Stimulated activated CD8-positive, alpha-beta memory T cell treated with anti-CD3 and anti-CD28 coated beads, Interleukin-7, amount 100 ng/mL, for 24 hours (primary cell): Measurements from ENCODE around the gene ZBTB47.

Experiments used
- DNase-seq: peaks from one replicate; pipeline ENCODE4 v3.0.0-alpha.2; 2020; ENCODE audit warnings: low read depth

Gene ZBTB47

GRCh38 chr3:42699511-42699971 is 46.0 kb downstream of the ZBTB47 start:
- no peak for DNase-seq

DNA sequence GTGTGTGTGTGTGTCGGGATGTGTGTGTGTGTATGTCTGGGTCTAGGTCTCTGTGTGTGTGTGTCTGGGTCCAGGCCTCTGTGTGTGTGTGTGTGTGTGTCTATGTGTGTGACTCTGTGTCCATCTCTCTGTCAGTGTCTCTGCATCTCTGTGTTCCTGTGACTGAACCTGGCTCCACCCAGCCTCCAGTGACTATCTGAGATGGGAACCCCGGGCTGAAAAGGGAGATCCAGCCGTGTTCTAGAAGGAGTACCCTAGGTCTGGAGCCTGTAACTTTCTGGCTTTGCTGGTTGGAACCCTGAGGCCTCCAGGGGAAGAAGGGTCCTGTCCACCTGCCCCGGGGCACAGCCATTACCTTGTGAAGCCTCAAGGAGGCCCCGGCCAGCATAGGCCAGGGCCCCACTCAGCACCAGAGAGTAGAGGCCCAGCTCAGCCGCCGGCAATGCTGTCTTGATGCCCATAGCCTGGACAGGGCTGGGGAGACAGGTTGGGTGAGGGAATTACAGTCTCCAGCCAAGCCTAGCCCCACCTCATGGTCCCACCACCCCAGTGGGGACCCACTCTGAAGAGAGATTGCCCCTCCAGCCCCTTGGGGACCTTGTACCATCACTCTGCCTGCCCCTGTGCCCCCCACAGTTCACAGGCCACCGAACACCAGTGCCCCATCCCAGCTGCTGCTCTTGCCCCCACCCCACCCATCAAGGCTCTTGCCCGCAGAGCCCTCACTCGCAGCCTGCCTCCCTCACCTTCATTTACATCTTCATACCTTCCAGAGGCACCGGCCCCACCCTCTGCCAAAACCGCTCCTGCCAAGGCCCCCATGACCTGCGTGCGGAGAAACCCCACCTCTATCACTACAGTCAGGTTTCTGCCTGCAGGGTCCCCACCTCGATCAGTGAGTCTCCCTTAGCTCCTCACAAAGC is 47.1 kb downstream of the ZBTB47 start:
- DNase-seq: no peak

- peak; percentile 14 for DNase-seq
These were observed 48.0 kb downstream of the ZBTB47 start for GRCh38 chr3:42701371-42702065.

GRCh38 chr3:42702066-42702951 is 48.8 kb downstream of the ZBTB47 start, which contains the start of gene HHATL:
Gene HHATL (minus strand): TSS chr3:42702798. CDS start chr3:42700826, 1,972 bp downstream.
- DNase-seq: no peak

- no peak for DNase-seq
These were observed 49.6 kb downstream of the ZBTB47 start for GRCh38 chr3:42702982-42703694.

DNA sequence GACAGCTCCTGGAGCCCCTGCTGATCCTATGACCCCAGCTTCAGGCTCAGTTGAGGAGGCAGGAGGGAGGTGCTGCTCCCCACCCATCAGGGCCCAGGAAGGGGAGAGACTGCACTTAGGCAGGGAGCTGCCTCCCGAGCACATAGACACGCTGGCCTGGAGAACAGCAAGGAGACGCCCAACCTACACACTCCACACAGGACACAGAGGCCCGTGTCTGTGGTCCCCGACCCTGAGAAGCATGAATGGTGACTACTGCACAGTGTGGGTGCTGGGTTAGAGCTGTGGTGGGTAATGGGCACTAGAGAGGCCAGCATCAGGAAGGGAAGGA is 50.2 kb downstream of the ZBTB47 start:
- no peak for DNase-seq

GRCh38 chr3:42704136-42704841 is 50.8 kb downstream of the ZBTB47 start:
- no peak for DNase-seq

DNA sequence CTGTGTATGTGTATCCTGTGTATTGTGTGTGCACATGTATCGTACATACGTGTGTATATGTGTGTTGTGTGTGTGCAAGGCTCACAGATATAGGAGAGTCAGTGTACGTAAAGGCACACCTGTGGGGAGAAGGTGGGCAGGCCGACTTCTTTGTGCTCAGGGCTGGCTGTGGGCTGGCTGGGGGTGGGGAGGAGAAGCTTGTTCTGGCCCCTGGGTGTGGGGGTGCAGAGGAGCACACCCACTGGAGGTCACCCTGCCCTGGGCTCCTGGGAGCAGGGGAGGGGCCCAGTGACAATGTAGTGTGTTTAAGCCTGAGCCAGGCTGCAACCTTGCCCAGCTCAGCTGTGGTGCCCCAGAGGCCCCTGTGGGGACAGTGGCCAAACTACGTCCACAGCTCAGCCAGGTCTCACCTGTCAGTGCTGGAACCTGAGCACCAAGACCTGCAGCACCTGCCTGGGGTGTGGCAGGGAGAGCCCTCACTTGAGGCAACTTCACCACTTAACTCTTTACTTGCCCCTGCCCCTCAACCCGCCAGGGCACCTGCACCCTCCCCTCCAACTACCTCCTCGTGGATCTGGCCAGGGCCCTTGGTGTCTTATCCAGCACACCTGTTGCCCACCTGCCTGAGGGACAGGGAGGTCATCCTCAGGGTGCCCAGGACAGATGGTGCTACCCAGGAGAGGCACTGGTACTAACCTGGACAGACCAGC is 51.7 kb downstream of the ZBTB47 start:
- DNase-seq: no peak

GRCh38 chr3:42705962-42706585 is 52.6 kb downstream of the ZBTB47 start:
- no peak for DNase-seq

DNA sequence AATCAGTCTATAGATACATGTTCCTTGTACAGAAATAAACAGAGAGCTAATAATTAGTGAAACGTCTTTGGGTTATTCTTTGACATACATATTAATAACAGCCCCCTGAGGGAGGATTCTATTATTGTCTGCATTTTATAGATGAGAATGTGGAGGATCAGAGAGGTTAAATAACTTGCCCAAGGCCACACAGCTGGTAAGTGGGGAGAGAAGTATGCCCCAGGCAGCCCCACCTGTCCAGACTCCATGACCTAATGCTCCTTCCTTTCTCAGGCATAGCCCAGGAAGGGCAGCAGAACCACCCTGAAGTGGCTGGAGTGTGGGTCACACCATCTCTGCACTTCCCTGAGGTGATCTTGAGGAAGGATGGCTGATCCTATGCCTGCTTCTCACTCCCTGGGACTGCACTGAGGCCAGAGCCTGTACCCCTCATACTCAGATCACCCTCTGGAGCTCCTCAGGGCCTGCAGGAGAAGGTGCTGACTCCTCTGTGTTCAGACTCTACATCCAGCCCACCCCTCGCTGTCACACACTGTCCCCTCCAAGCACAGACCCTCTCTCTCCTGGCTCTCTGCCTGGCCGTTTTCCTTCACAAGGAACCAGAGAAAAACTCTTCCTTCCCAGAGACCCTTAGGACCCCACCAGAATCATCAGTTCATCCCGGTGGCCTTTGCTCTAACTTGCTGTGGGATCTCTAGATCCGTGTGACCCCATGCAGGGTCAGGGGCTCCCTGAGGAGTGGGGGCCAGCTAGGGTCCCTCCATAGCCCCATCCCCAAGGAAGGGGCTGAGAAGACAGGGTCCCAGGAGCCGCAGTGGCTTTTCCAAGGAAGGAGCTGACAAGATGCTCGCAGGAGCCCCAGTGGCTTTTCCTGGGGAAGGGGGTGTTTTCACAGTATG is 53.5 kb downstream of the ZBTB47 start:
- no peak for DNase-seq

- no peak for DNase-seq
These were observed 54.3 kb downstream of the ZBTB47 start for GRCh38 chr3:42707620-42708355.

DNA sequence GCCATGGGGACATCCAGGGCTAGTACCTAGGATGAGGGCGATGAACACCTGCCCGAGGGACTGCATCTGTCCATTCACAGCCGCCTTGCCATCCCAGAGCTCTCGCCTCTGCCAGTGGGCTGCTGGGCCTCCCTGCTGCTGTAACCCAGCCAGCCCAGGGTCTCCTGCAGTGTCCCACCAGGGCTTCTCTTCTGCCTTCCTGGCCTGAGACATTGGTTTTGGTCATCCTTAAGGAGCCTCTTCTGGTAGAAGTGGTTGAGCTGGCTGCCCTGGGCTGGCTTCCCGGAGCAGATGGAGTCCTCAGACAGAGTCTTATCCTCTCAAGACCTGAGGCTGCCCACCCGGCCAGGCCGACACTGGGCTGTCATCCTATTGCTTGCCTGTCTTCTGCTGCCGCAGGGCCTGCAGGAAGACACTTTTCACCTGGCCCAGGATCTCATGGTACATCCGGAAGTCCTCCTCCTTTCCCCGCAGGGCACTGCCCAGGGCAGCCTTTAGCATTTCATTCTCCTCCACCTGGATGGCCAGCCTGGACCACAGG is 55.2 kb downstream of the ZBTB47 start:
- DNase-seq: no peak

GRCh38 chr3:42709621-42710020 is 56.1 kb downstream of the ZBTB47 start:
- no peak for DNase-seq

- no peak for DNase-seq
These were observed 57.0 kb downstream of the ZBTB47 start for GRCh38 chr3:42710323-42711021.

GRCh38 chr3:42711491-42712343 is 58.2 kb downstream of the ZBTB47 start:
- DNase-seq: no peak

DNA sequence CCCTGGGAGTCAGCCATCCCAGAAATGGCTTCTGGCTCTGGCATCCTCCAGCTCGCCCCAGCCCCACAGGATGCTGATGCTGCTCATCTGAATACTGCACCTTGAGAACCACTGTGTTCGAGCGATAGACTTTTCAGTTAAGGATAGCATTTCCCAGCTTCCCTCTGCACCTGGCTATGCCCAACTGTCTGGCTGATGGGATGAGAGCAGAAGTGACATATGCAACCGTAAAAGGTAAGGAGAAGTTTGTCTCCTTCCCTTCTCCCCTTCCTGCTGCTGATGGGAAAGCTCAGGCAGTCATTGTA is 58.8 kb downstream of the ZBTB47 start:
- no peak for DNase-seq
